ENCODE results near the gene CDK1.

- no peak for TF ChIP-seq CTCF (conservative IDR thresholded peaks at IDR 0.05)
- no peak for TF ChIP-seq ZFX (IDR thresholded peaks at IDR 0.05)
Observed at GRCh38 chr10:60827791-60828488, 49.7 kb downstream of the CDK1 start.

All from C4-2B (cell line).